ENCODE data around the gene PIAS2.

Gene PIAS2

GRCh38 chr18:46899274-46899948 lies 17.9 kb downstream of the PIAS2 start:
- no peak for TF ChIP-seq CTCF (conservative IDR thresholded peaks at IDR 0.05; ENCODE audit: control insufficient read depth, insufficient read depth, low read depth, low read length)
- H3K4me3 ChIP-seq (ENCODE audit: control insufficient read depth, low read depth, low read length), result no peak overlapping the region
- DNase-seq (ENCODE audit: low read depth), result no peak

- DNase-seq (ENCODE audit: low read depth), result no peak
- no peak overlapping the region for H3K4me3 ChIP-seq (ENCODE audit: control insufficient read depth, low read depth, low read length)
- TF ChIP-seq CTCF (conservative IDR thresholded peaks at IDR 0.05; ENCODE audit: control insufficient read depth, insufficient read depth, low read depth, low read length), result no peak
Observed at GRCh38 chr18:46894124-46894523, 23.2 kb downstream of the PIAS2 start.

GRCh38 chr18:46893360-46893759 lies 23.9 kb downstream of the PIAS2 start:
- DNase-seq (ENCODE audit: low read depth), result no peak
- TF ChIP-seq CTCF (conservative IDR thresholded peaks at IDR 0.05; ENCODE audit: control insufficient read depth, insufficient read depth, low read depth, low read length), result no peak
- no peak overlapping the region for H3K4me3 ChIP-seq (ENCODE audit: control insufficient read depth, low read depth, low read length)

- no peak overlapping the region for H3K4me3 ChIP-seq (ENCODE audit: control insufficient read depth, low read depth, low read length)
- TF ChIP-seq CTCF (conservative IDR thresholded peaks at IDR 0.05; ENCODE audit: control insufficient read depth, insufficient read depth, low read depth, low read length), result no peak
- DNase-seq (ENCODE audit: low read depth), result no peak
Observed at GRCh38 chr18:46892842-46893241, 24.5 kb downstream of the PIAS2 start.

- TF ChIP-seq CTCF (conservative IDR thresholded peaks at IDR 0.05; ENCODE audit: control insufficient read depth, insufficient read depth, low read depth, low read length), result no peak
- DNase-seq (ENCODE audit: low read depth), result no peak
- no peak overlapping the region for H3K4me3 ChIP-seq (ENCODE audit: control insufficient read depth, low read depth, low read length)
Observed at GRCh38 chr18:46891742-46892214, 25.5 kb downstream of the PIAS2 start.

GRCh38 chr18:46888965-46889364 lies 28.3 kb downstream of the PIAS2 start:
- no peak for TF ChIP-seq CTCF (conservative IDR thresholded peaks at IDR 0.05; ENCODE audit: control insufficient read depth, insufficient read depth, low read depth, low read length)
- DNase-seq (ENCODE audit: low read depth), result no peak
- H3K4me3 ChIP-seq (ENCODE audit: control insufficient read depth, low read depth, low read length), result no peak overlapping the region

Measured in fibroblast of mammary gland (primary cell).